ENCODE measurements around the gene CCNI2.

DNA sequence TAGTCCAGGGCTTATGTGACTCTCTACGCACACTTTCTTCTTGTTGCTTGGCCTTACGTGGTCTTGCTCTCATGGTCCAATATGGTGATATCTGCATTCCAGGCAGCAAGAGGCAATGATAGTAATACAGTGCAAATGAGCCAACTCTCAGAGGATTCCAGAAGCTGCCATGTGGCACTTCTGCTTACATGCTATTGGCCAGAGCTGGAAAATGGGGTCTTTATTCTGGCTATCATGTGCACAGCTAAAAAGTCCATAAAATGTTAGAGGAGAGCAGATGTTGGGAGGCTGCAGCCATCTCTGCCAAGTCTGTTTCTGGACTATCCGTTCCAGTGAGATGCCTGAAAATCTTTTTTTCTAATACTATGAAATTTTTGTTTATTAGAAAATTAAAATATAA, 32.7 kb downstream of the CCNI2 start:
- TF ChIP-seq, protein P1, sequence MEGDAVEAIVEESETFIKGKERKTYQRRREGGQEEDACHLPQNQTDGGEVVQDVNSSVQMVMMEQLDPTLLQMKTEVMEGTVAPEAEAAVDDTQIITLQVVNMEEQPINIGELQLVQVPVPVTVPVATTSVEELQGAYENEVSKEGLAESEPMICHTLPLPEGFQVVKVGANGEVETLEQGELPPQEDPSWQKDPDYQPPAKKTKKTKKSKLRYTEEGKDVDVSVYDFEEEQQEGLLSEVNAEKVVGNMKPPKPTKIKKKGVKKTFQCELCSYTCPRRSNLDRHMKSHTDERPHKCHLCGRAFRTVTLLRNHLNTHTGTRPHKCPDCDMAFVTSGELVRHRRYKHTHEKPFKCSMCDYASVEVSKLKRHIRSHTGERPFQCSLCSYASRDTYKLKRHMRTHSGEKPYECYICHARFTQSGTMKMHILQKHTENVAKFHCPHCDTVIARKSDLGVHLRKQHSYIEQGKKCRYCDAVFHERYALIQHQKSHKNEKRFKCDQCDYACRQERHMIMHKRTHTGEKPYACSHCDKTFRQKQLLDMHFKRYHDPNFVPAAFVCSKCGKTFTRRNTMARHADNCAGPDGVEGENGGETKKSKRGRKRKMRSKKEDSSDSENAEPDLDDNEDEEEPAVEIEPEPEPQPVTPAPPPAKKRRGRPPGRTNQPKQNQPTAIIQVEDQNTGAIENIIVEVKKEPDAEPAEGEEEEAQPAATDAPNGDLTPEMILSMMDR (conservative IDR thresholded peaks at IDR 0.05; ENCODE audit: low read depth, low read length) = no peak
- no peak for TF ChIP-seq EZH2 (IDR thresholded peaks at IDR 0.05; ENCODE audit: borderline replicate concordance, low read depth, low read length, poor library complexity, severe bottlenecking)
